Aorta (tissue), 5 donors: ENCODE measurements around the gene CXCR6. TPM values are rescaled to one million over a fixed set of nuclear protein-coding genes. Genes with fewer than 3 reads are reported as not detected.
A peak's percentile ranks its signal among the peaks of the same experiment; 100 is the strongest.

ENCODE experiments used
- ATAC-seq: fragments of 200-7000 bp; cut with Tn5 transposase; one replicate; pipeline ENCODE4 v1.9.1; 2022; ENCODE audit warnings: moderate library complexity; ENCODE audit not compliant: low FRiP score
- DNase-seq, 2 donors: peaks; one replicate each; pipeline ENCODE4 v3.0.0-alpha.2; 2020
- H3K27ac ChIP-seq, 2 donors: one replicate each; pipeline ENCODE4 v1.5.1; 2013; ENCODE audit warnings: low read length in 2 of 2, mild to moderate bottlenecking in 2 of 2, moderate library complexity in 2 of 2, control low read depth in 1 of 2, inconsistent platforms in 1 of 2, low read depth in 1 of 2
- H3K27me3 ChIP-seq, 2 donors: one replicate each; pipeline ENCODE4 v1.6.1; 2013; ENCODE audit warnings: control low read depth in 1 of 2, low read length in 1 of 2, mild to moderate bottlenecking in 1 of 2, moderate library complexity in 1 of 2; ENCODE audit not compliant: insufficient read depth in 2 of 2, control insufficient read depth in 1 of 2
- H3K36me3 ChIP-seq, 2 donors: one replicate each; pipeline ENCODE4 v1.6.1; 2013; ENCODE audit warnings: control low read depth in 1 of 2, low read length in 1 of 2, mild to moderate bottlenecking in 1 of 2; ENCODE audit not compliant: insufficient read depth in 2 of 2, control insufficient read depth in 1 of 2
- H3K4me1 ChIP-seq, 2 donors: one replicate each; pipeline ENCODE4 v1.6.1; 2013; ENCODE audit warnings: low read length in 2 of 2, control low read depth in 1 of 2, mild to moderate bottlenecking in 1 of 2, moderate library complexity in 1 of 2; ENCODE audit not compliant: insufficient read depth in 2 of 2, control insufficient read depth in 1 of 2
- H3K4me3 ChIP-seq, 2 donors: one replicate each; pipeline ENCODE4 v1.5.1; 2013; ENCODE audit warnings: low read length in 2 of 2, control low read depth in 1 of 2, mild to moderate bottlenecking in 1 of 2
- H3K9me3 ChIP-seq: one replicate; pipeline ENCODE4 v1.6.1; 2013; ENCODE audit warnings: mild to moderate bottlenecking, low read length; ENCODE audit not compliant: control insufficient read depth
- WGBS, 2 donors: extraction: QIAGEN DNeasy Blood & Tissue Kit; methylation state at CpG; one replicate each; pipeline ENCODE4 v1.1.7; 2013; 5-methylcytosine and 5-hydroxymethylcytosine counted together
- intact Hi-C, 2 donors: fragments of 100-400 bp; cut with DNase I; formaldehyde crosslinking; loops; one replicate each; pipeline versions ENCODE4 v1.14.2 to v1.15.0; 2022
- polyA plus RNA-seq, 2 donors: library from polyadenylated mRNA; stranded (reverse); fragments of 200-250 nt; gene quantifications; one replicate each; pipeline ENCODE4 v1.2.3, GENCODE V29; 2013
- total RNA-seq, 2 donors: library from RNA; stranded (reverse); fragmentation: NEBNext Ultra II Directional; extraction: Animal tissue kit (Norgen Biotek cat#: 25700); gene quantifications; one replicate each; pipeline ENCODE4 v1.2.1, GENCODE V29; 2021
- donor health status: healthy with polysubstance abuse.
- donor health status: Bipolar disorder and iron deficiency.
- donor health status: DM: no; HTN: no; CAD: no.
- donor health status: DM: no; HTN: no; CAD: no.
- donor health status: DM: yes; HTN: yes; CAD: no.

The CXCR6 gene
- total and polyA plus RNA-seq, 4 donors: 1.4 to 2.9 (median 2.8) TPM; not detected in 1

GRCh38 chr3:45948311-45948781 is 5.1 kb downstream of the CXCR6 start:
- no peak for ATAC-seq
- H3K27ac ChIP-seq: peak overlapping the region in 1 of 2 donors; percentile 26
- WGBS, 2 donors: 11 to 20% methylated on average over 6 of the region's 6 CpGs
- H3K27me3 ChIP-seq: no peaks in the 10 kb centered on the region
- H3K36me3 ChIP-seq: peaks cover 8 to 12% of the 10 kb centered on the region in 2 donors
- H3K9me3 ChIP-seq: no peaks in the 10 kb centered on the region
- DNase-seq: no peak
- H3K4me3 ChIP-seq: no peak overlapping the region
- H3K4me1 ChIP-seq: peaks cover 0 to 3% of the 10 kb centered on the region in 2 donors
- intact Hi-C loops: loop anchor here in 1 of 2 donors (5.0 kb wide), 1 partner anchor 49 kb away; the partner anchor contains the start of gene FYCO1

DNA sequence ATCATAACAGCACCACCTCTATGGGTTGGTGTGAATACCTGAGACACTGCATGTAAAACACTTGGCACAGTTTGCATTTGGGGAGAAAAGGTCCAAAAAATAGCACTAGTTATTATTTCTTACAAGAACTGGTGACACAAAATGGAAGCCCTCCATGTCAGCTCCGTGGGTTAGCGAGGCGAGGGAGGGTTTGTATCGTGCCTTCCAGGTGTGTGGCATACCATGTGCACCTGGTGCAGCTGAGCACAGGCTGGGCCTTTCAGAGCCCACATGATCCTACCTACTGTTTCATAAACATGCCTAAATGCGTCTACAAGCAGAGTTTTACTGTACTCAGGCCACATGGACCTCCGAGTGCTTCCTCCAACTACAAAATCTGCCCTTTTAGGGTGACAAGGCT is 5.6 kb downstream of the CXCR6 start:
- Histone ChIP-seq H3K9me3 (no peaks in the 10 kb centered on the region), H3K36me3 (peaks cover 8 to 12% of the 10 kb centered on the region in 2 donors), H3K4me3 (no peak overlapping the region), H3K4me1 (peaks cover 0 to 3% of the 10 kb centered on the region in 2 donors), H3K27me3 (no peaks in the 10 kb centered on the region), H3K27ac (peak overlapping the region in 1 of 2 donors; percentile 21)
- ATAC-seq (no peak), DNase-seq (peak in 1 of 2 donors; percentile 50)
- WGBS, 2 donors: 83 to 86% methylated on average over 6 of the region's 6 CpGs
- intact Hi-C loops: loop anchor here in 1 of 2 donors (5.0 kb wide), 1 partner anchor 48 kb away; the partner anchor contains the start of gene FYCO1

- H3K36me3 ChIP-seq: peaks cover 8 to 14% of the 10 kb centered on the region in 2 donors
Observed at GRCh38 chr3:45949432-45949831, 6.2 kb downstream of the CXCR6 start.

DNA sequence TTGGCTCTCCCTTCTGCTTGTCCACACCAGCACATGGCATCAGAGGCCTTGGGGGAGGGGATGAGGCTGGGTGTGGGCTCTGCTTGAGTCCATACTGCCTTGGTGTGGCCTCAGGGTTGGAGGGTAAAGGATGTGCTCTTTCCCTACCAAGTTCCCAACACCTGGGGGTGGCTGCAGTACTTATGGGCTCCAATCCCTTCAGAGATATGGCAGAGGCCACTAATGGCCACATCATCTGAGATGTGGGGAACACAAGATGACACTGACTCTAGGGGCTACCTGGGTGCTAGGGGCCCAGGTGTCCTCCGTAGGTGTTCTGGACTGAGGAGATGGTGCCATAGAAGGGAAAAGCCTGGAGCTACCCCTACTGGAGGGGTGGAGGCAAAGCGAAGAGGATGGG is 6.9 kb downstream of the CXCR6 start:
- WGBS, 2 donors: 93 to 94% methylated on average over 2 of the region's 2 CpGs
- intact Hi-C loops: no loop called here
- Histone ChIP-seq H3K9me3 (no peaks in the 10 kb centered on the region), H3K36me3 (peaks cover 8 to 18% of the 10 kb centered on the region in 2 donors), H3K4me3 (no peak overlapping the region), H3K27me3 (no peaks in the 10 kb centered on the region), H3K4me1 (peaks cover 0 to 3% of the 10 kb centered on the region in 2 donors), H3K27ac (peak overlapping the region in 1 of 2 donors; percentile 6)
- DNase-seq: peak in 1 of 2 donors; percentile 51
- ATAC-seq: no peak

More at GRCh38 chr3:45949432-45949831, 6.2 kb downstream of the CXCR6 start:
- peak overlapping the region in 1 of 2 donors; percentile 3 for H3K27ac ChIP-seq
- intact Hi-C loops: loop anchor here in 1 of 2 donors (5.0 kb wide), 1 partner anchor 48 kb away; the partner anchor contains the start of gene FYCO1
- 84 to 88% methylated on average over 4 of the region's 4 CpGs for WGBS, 2 donors
- H3K27me3 ChIP-seq: no peaks in the 10 kb centered on the region
- DNase-seq (peak in 1 of 2 donors; percentile 57), ATAC-seq (no peak)
- H3K4me3 ChIP-seq: no peak overlapping the region
- peaks cover 0 to 3% of the 10 kb centered on the region in 2 donors for H3K4me1 ChIP-seq
- H3K9me3 ChIP-seq: no peaks in the 10 kb centered on the region

DNA sequence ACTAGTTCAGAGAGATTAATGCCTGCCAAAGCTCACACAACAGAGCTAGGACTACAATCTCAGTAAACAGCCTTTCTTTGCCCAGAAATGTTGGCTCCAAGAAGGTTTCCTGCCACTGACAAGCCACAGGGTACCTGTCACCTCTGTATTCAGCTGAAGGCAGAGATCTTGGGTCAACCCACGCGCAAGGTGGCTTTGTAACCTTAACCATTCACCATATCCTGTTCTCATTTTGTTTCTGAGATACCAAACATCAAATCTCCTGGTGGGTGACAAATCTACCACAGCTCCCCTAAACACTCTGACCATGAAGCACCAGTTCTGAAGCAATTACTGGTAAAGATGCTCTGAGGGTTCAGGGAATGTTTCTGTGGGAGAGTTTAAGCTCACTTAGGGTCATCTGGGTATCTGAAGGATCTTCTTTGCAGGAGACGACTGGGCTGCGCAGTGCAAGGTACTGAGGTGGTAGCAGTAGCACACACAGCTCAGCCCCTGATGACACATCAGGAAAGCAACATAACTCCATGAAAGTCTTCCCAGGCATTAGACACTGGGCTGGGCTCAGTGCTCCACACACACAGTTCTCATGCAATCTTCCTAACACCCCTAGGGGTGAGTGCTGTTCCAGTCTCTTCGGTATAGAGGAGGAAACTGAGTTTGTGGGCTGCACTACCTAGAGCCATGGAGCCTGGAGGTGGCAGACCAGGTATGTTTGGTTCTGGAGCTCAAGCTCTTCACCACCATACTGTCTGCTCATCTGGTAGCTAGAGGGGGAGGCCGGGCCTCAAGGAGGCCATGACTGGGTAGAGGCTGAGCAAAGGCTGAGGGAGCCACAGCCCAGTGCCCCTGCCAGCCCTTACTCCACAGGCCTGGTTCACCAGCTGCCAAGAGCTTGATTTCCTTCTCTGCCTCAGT is 7.7 kb downstream of the CXCR6 start:
- intact Hi-C loops: no loop called here
- H3K27me3 ChIP-seq: no peaks in the 10 kb centered on the region
- ATAC-seq (no peak), DNase-seq (no peak)
- peak overlapping the region; percentile 23 to 31 for H3K27ac ChIP-seq
- H3K36me3 ChIP-seq: peaks cover 11 to 22% of the 10 kb centered on the region in 2 donors
- no peak overlapping the region for H3K4me3 ChIP-seq
- no peaks in the 10 kb centered on the region for H3K9me3 ChIP-seq
- WGBS, 2 donors: 74% methylated on average over 6 of the region's 6 CpGs
- H3K4me1 ChIP-seq: peaks cover 0 to 3% of the 10 kb centered on the region in 2 donors

DNA sequence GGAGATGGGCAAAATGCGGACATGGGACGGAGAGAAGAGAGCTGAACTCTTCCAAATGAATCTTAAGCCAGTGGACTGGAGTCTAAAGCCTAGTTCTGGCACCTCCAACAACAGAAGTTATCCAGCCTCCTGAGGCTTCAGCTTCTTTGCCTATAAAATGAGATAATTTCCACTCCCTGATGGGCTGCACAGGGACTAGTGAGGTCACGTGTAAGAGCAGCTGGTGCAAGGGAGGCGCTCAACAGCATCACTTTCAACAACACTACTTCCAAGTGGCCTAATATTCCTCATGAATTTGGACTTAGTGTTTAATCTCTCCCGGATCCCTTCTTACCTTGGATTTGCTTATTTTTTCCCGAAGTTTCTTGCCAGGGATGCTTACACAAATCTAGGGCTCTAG is 8.7 kb downstream of the CXCR6 start:
- Histone ChIP-seq H3K4me1 (peaks cover 0 to 3% of the 10 kb centered on the region in 2 donors), H3K27ac (peak overlapping the region in 1 of 2 donors; percentile 23), H3K9me3 (no peaks in the 10 kb centered on the region), H3K36me3 (peaks cover 13 to 19% of the 10 kb centered on the region in 2 donors), H3K4me3 (no peak overlapping the region), H3K27me3 (no peaks in the 10 kb centered on the region)
- WGBS, 2 donors: 89 to 90% methylated on average over 6 of the region's 6 CpGs
- ATAC-seq: no peak
- DNase-seq: no peak
- intact Hi-C loops: no loop called here

- Histone ChIP-seq H3K4me1 (peaks cover 0 to 3% of the 10 kb centered on the region in 2 donors), H3K27ac (peak overlapping the region in 1 of 2 donors; percentile 20), H3K9me3 (no peaks in the 10 kb centered on the region), H3K4me3 (no peak overlapping the region), H3K36me3 (peaks cover 13 to 15% of the 10 kb centered on the region in 2 donors), H3K27me3 (no peaks in the 10 kb centered on the region)
- 54 to 71% methylated on average over 4 of the region's 4 CpGs for WGBS, 2 donors
- DNase-seq (no peak), ATAC-seq (no peak)
- intact Hi-C loops: no loop called here
Observed at GRCh38 chr3:45952456-45952855, 9.2 kb downstream of the CXCR6 start.

DNA sequence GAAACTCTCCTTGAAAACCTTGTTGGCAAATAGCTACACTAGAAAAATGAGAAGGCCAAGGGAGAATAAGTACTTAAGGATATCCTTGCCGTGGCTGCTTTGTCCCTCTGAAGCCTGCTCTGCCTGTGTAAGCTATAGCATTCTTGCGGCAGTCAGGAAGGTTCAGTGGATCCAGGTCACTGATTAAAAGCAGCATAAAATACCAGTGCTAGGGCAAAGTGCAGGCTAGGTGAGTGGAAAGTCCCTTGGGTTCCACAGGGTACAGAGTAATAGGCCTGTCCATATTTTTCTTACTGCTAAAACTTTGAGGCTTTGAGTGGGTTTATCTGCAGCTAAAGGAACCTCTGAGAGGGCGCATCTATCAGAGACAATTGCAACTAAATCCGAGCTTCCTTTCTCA is 10.3 kb downstream of the CXCR6 start:
- Histone ChIP-seq H3K9me3 (no peaks in the 10 kb centered on the region), H3K36me3 (peaks cover 13 to 23% of the 10 kb centered on the region in 2 donors)

More for the DNA sequence above, 10.3 kb downstream of the CXCR6 start:
- H3K4me1 ChIP-seq: peaks cover 0 to 3% of the 10 kb centered on the region in 2 donors
- intact Hi-C loops: no loop called here
- 70 to 75% methylated on average over 4 of the region's 4 CpGs for WGBS, 2 donors
- ATAC-seq: no peak
- no peaks in the 10 kb centered on the region for H3K27me3 ChIP-seq
- no peak overlapping the region for H3K4me3 ChIP-seq
- H3K27ac ChIP-seq: no peak overlapping the region
- no peak for DNase-seq
